Mesenchymal stem cell (in vitro differentiated cells and primary cell): Measurements from ENCODE around the gene CLIC5.

Experiments
- DNase-seq: peaks from one replicate; pipeline ENCODE4 v3.0.0-alpha.2; 2013
- H2AFZ ChIP-seq: one replicate; pipeline ENCODE4 v1.6.1; 2013; ENCODE audit warnings: low read depth, mild to moderate bottlenecking, control low read depth, inconsistent platforms, low read length, moderate library complexity
- H2AK5ac ChIP-seq: 2 replicates; pipeline ENCODE4 v1.6.1; 2013; ENCODE audit warnings: low read length, moderate library complexity, mild to moderate bottlenecking, inconsistent platforms; ENCODE audit not compliant: severe bottlenecking
- H2BK120ac ChIP-seq: one replicate; pipeline ENCODE4 v1.6.1; 2013; ENCODE audit warnings: low read depth, mild to moderate bottlenecking, inconsistent platforms, low read length, moderate library complexity
- H2BK12ac ChIP-seq, 2 experiments: one replicate each; pipeline ENCODE4 v1.6.1; 2013; ENCODE audit warnings: inconsistent platforms in 2 of 2, low read length in 2 of 2, mild to moderate bottlenecking in 2 of 2, moderate library complexity in 2 of 2, control low read depth in 1 of 2
- H2BK15ac ChIP-seq: one replicate; pipeline ENCODE4 v1.6.1; 2013; ENCODE audit warnings: mild to moderate bottlenecking, low read depth, inconsistent platforms; ENCODE audit not compliant: poor library complexity, severe bottlenecking
- H2BK5ac ChIP-seq: 2 replicates; pipeline ENCODE4 v1.6.1; 2013; ENCODE audit warnings: low read depth, mild to moderate bottlenecking, low read length, control low read depth, inconsistent platforms; ENCODE audit not compliant: poor library complexity, severe bottlenecking
- H3K14ac ChIP-seq, 2 experiments: one replicate each; pipeline ENCODE4 v1.6.1; 2013; ENCODE audit warnings: inconsistent platforms in 2 of 2, low read length in 2 of 2, control low read depth in 1 of 2, mild to moderate bottlenecking in 1 of 2, moderate library complexity in 1 of 2
- H3K18ac ChIP-seq, 2 experiments: one replicate each; pipeline ENCODE4 v1.6.1; 2013; ENCODE audit warnings: inconsistent platforms in 2 of 2, low read length in 2 of 2, control low read depth in 1 of 2, low read depth in 1 of 2, mild to moderate bottlenecking in 1 of 2
- H3K23ac ChIP-seq, 2 experiments: one replicate each; pipeline ENCODE4 v1.6.1; 2013; ENCODE audit warnings: inconsistent platforms in 2 of 2, low read length in 2 of 2, mild to moderate bottlenecking in 2 of 2, moderate library complexity in 2 of 2, control low read depth in 1 of 2
- H3K27ac ChIP-seq: 2 replicates; pipeline ENCODE4 v1.5.1; 2013; ENCODE audit warnings: mild to moderate bottlenecking, moderate library complexity, low read length, control low read depth, inconsistent platforms; ENCODE audit not compliant: poor library complexity, severe bottlenecking
- H3K27me3 ChIP-seq, 2 experiments: 2 replicates each; pipeline versions ENCODE4 v1.6.1 to v1.7.0; 2013; ENCODE audit warnings: low read length in 2 of 2, mild to moderate bottlenecking in 2 of 2, moderate library complexity in 2 of 2, control low read depth in 1 of 2, inconsistent platforms in 1 of 2; ENCODE audit not compliant: control insufficient read depth in 1 of 2, insufficient read depth in 1 of 2
- H3K36me3 ChIP-seq, 2 experiments: 2 replicates each; pipeline versions ENCODE4 v1.6.1 to v1.7.0; 2013; ENCODE audit warnings: low read length in 2 of 2, control low read depth in 1 of 2, inconsistent platforms in 1 of 2, low read depth in 1 of 2, mild to moderate bottlenecking in 1 of 2; ENCODE audit not compliant: insufficient read depth in 2 of 2, control insufficient read depth in 1 of 2
- H3K4ac ChIP-seq, 2 experiments: one replicate each; pipeline ENCODE4 v1.6.1; 2013; ENCODE audit warnings: inconsistent platforms in 2 of 2, low read length in 2 of 2, mild to moderate bottlenecking in 2 of 2, moderate library complexity in 2 of 2, control low read depth in 1 of 2, low read depth in 1 of 2
- H3K4me1 ChIP-seq: 2 replicates; pipeline ENCODE4 v1.6.1; 2013; ENCODE audit warnings: low read depth, low read length, control low read depth; ENCODE audit not compliant: control insufficient read depth, insufficient read depth
- H3K4me2 ChIP-seq: 2 replicates; pipeline ENCODE4 v1.6.1; 2013; ENCODE audit warnings: low read length, mild to moderate bottlenecking, inconsistent platforms; ENCODE audit not compliant: poor library complexity, severe bottlenecking
- H3K4me3 ChIP-seq, 2 experiments: 2 replicates each; pipeline versions ENCODE4 v1.5.1 to v1.7.0; 2013; ENCODE audit warnings: low read length in 2 of 2, mild to moderate bottlenecking in 2 of 2, control low read depth in 1 of 2, low read depth in 1 of 2; ENCODE audit not compliant: insufficient read depth in 1 of 2
- H3K79me1 ChIP-seq: replicated peaks from 2 replicates; pipeline ENCODE4 v1.6.1; 2013; ENCODE audit warnings: mild to moderate bottlenecking, control low read depth, low read length, inconsistent platforms; ENCODE audit not compliant: poor library complexity, severe bottlenecking
- H3K9ac ChIP-seq: 2 replicates; pipeline ENCODE4 v1.7.0; 2013; ENCODE audit warnings: mild to moderate bottlenecking, low read length, moderate library complexity
- H3K9me3 ChIP-seq: 2 replicates; pipeline ENCODE4 v1.7.0; 2013; ENCODE audit warnings: mild to moderate bottlenecking, low read length; ENCODE audit not compliant: control insufficient read depth
- H4K8ac ChIP-seq: one replicate; pipeline ENCODE4 v1.6.1; 2013; ENCODE audit warnings: inconsistent platforms, mild to moderate bottlenecking, low read length, moderate library complexity
- H4K91ac ChIP-seq: one replicate; pipeline ENCODE4 v1.6.1; 2013; ENCODE audit warnings: mild to moderate bottlenecking, low read length, inconsistent platforms
- WGBS: methylation state at CpG from one replicate; pipeline ENCODE4 v1.1.7; 2013; ENCODE audit warnings: mixed read lengths; 5-methylcytosine and 5-hydroxymethylcytosine counted together

Gene CLIC5

GRCh38 chr6:45922728-45923351, 92.8 kb downstream of the CLIC5 start:
- whole genome bisulfite sequencing = 43% methylated on average over 8 of the region's 11 CpGs
- H3K18ac ChIP-seq = no peak overlapping the region
- H4K91ac ChIP-seq = no peak overlapping the region

GRCh38 chr6:45921691-45922281, 93.9 kb downstream of the CLIC5 start:
- Histone ChIP-seq H2BK120ac (no peak overlapping the region), H2AK5ac (peak overlapping the region; percentile 43), H3K4ac (no peak overlapping the region), H4K91ac (no peak overlapping the region), H3K36me3 (no peaks in the 10 kb centered on the region), H3K23ac (no peak overlapping the region), H2AFZ (no peak overlapping the region), H2BK12ac (no peak overlapping the region), H3K27ac (no peak overlapping the region), H2BK5ac (no peak overlapping the region), H3K79me1 (no peaks in the 10 kb centered on the region), H3K9me3 (no peaks in the 10 kb centered on the region), H3K9ac (peak overlapping the region; percentile 56), H4K8ac (no peak overlapping the region), H3K14ac (no peak overlapping the region), H3K27me3 (no peaks in the 10 kb centered on the region), H3K4me3 (no peak overlapping the region), H2BK15ac (peak overlapping the region; percentile 26), H3K4me1 (peaks cover 1% of the 10 kb centered on the region), H3K18ac (no peak overlapping the region), H3K4me2 (no peak overlapping the region)
- WGBS = 89% methylated on average over 6 of the region's 6 CpGs
- DNase-seq = no peak

More at GRCh38 chr6:45922728-45923351, 92.8 kb downstream of the CLIC5 start:
- Histone ChIP-seq H3K79me1 (no peaks in the 10 kb centered on the region), H2BK5ac (no peak overlapping the region), H3K4me2 (no peak overlapping the region), H2BK15ac (no peak overlapping the region), H2AFZ (no peak overlapping the region), H3K36me3 (no peaks in the 10 kb centered on the region), H2BK120ac (no peak overlapping the region), H3K27ac (no peak overlapping the region), H3K4ac (no peak overlapping the region), H2BK12ac (no peak overlapping the region), H3K27me3 (peaks cover 4% of the 10 kb centered on the region in 2 experiments), H2AK5ac (no peak overlapping the region), H3K9ac (peak overlapping the region; percentile 56), H3K9me3 (no peaks in the 10 kb centered on the region), H4K8ac (no peak overlapping the region), H3K23ac (no peak overlapping the region), H3K4me3 (no peak overlapping the region), H3K4me1 (peaks cover 1% of the 10 kb centered on the region), H3K14ac (no peak overlapping the region)
- peak; percentile 82 for DNase-seq

GRCh38 chr6:45920819-45921511, 94.7 kb downstream of the CLIC5 start:
- Histone ChIP-seq H4K8ac (no peak overlapping the region), H3K79me1 (no peaks in the 10 kb centered on the region), H3K27me3 (no peaks in the 10 kb centered on the region), H3K4ac (no peak overlapping the region), H3K9ac (no peak overlapping the region), H3K18ac (no peak overlapping the region), H3K9me3 (no peaks in the 10 kb centered on the region), H3K36me3 (no peaks in the 10 kb centered on the region), H3K4me3 (no peak overlapping the region), H4K91ac (no peak overlapping the region), H3K4me2 (no peak overlapping the region), H3K27ac (no peak overlapping the region), H2BK12ac (no peak overlapping the region), H3K14ac (no peak overlapping the region), H3K4me1 (peaks cover 1% of the 10 kb centered on the region), H2AFZ (no peak overlapping the region), H3K23ac (no peak overlapping the region), H2BK15ac (no peak overlapping the region), H2BK120ac (no peak overlapping the region), H2BK5ac (no peak overlapping the region), H2AK5ac (no peak overlapping the region)
- WGBS = 98% methylated on average over 4 of the region's 5 CpGs
- DNase-seq = no peak

GRCh38 chr6:45917439-45917838, 98.2 kb downstream of the CLIC5 start:
- no peak overlapping the region for H2BK12ac ChIP-seq
- no peak overlapping the region for H3K23ac ChIP-seq
- H3K9me3 ChIP-seq = no peaks in the 10 kb centered on the region
- H3K79me1 ChIP-seq = no peaks in the 10 kb centered on the region
- H4K8ac ChIP-seq = no peak overlapping the region
- H3K9ac ChIP-seq = no peak overlapping the region
- H2BK120ac ChIP-seq = no peak overlapping the region
- H3K4me3 ChIP-seq = no peak overlapping the region
- H4K91ac ChIP-seq = no peak overlapping the region
- H3K4me2 ChIP-seq = no peak overlapping the region
- no peak overlapping the region for H2BK15ac ChIP-seq
- 91% methylated on average over 2 of the region's 2 CpGs for WGBS
- H3K18ac ChIP-seq = no peak overlapping the region
- peaks cover 1% of the 10 kb centered on the region for H3K4me1 ChIP-seq
- no peak for DNase-seq
- H2AK5ac ChIP-seq = no peak overlapping the region
- no peak overlapping the region for H3K27ac ChIP-seq
- H3K27me3 ChIP-seq = no peaks in the 10 kb centered on the region
- H3K36me3 ChIP-seq = no peaks in the 10 kb centered on the region
- no peak overlapping the region for H2BK5ac ChIP-seq
- no peak overlapping the region for H3K4ac ChIP-seq
- H2AFZ ChIP-seq = no peak overlapping the region
- H3K14ac ChIP-seq = no peak overlapping the region
